GM12878 (cell line): ENCODE measurements around the gene VTN. TPM values are rescaled to one million over a fixed set of nuclear protein-coding genes. Genes with fewer than 3 reads are reported as not detected.

ENCODE experiments used
- ATAC-seq: fragments of 200-7000 bp; cut with Tn5 transposase; 3 replicates; pipeline ENCODE4 v1.9.1; 2020; ENCODE audit warnings: mild to moderate bottlenecking, moderate library complexity
- BruUV-seq: library from RNA; stranded (reverse); fragments of 400-500 nt; replicated peaks from 2 replicates; lab custom pipeline; 2021; lab: Mats Ljungman, UMichigan
- CTCF ChIA-PET: fragments of 300-600 bp; sonication (Branson Sonifier 250); formaldehyde crosslinking; extraction: SDS; loops from one replicate; lab custom pipeline; 2021; ENCODE audit warnings: inconsistent platforms; lab: Yijun Ruan, JAX
- POLR2A ChIA-PET: fragments of 350-600 bp; formaldehyde crosslinking; extraction: SDS; loops from one replicate; lab custom pipeline; 2021; ENCODE audit warnings: inconsistent platforms; lab: Charles Lee
- RAD21 ChIA-PET: fragments of 300-600 bp; sonication (Branson Sonifier 250); formaldehyde crosslinking; loops from one replicate; lab custom pipeline; 2023; ENCODE audit warnings: antibody characterized with exemption; ENCODE audit not compliant: unreplicated experiment; lab: Charles Lee
- SMC1A ChIA-PET: fragments of 300-600 bp; sonication (Branson Sonifier 250); formaldehyde crosslinking; loops from one replicate; lab custom pipeline; 2023; ENCODE audit not compliant: unreplicated experiment, uncharacterized antibody; lab: Charles Lee
- DNase-seq: peaks from one replicate; pipeline ENCODE4 v3.0.0-alpha.2; 2011; ENCODE audit warnings: low read depth, low spot score
- FAIRE-seq: peaks from 3 replicates; lab custom pipeline; 2011; peaks lifted over from hg19 to GRCh38; lab: Jason Lieb, UNC
- H2AFZ ChIP-seq: 2 replicates; pipeline ENCODE4 v1.6.0; 2011; ENCODE audit warnings: low read depth, low read length, control low read depth; ENCODE audit not compliant: control insufficient read depth
- H3K27ac ChIP-seq: 2 replicates; pipeline ENCODE4 v1.5.1; 2011; ENCODE audit warnings: control low read depth; ENCODE audit not compliant: control insufficient read depth, insufficient read depth
- H3K27me3 ChIP-seq, 2 experiments: replicated peaks in 1 of 2; 2 replicates each; pipeline versions ENCODE4 v1.6.0 to v1.6.1; 2011; ENCODE audit warnings: low read length in 1 of 2; ENCODE audit not compliant: control insufficient read depth in 2 of 2, insufficient read depth in 2 of 2
- H3K36me3 ChIP-seq, 2 experiments: 2 replicates each; pipeline ENCODE4 v1.5.1; 2011; ENCODE audit warnings: low read length in 1 of 2; ENCODE audit not compliant: control insufficient read depth in 2 of 2, insufficient read depth in 2 of 2
- H3K4me1 ChIP-seq: 2 replicates; pipeline ENCODE4 v1.6.1; 2011; ENCODE audit warnings: mild to moderate bottlenecking, low read length, moderate library complexity, mixed read lengths; ENCODE audit not compliant: control insufficient read depth, insufficient read depth
- H3K4me2 ChIP-seq: 2 replicates; pipeline ENCODE4 v1.6.0; 2011; ENCODE audit warnings: control low read depth; ENCODE audit not compliant: control insufficient read depth, insufficient read depth
- H3K4me3 ChIP-seq: fragments of 200-600 bp; sonication (generic); 2 replicates; pipeline ENCODE4 v1.5.1; 2016
- H3K79me2 ChIP-seq: 2 replicates; pipeline ENCODE4 v1.6.0; 2011; ENCODE audit warnings: low read length; ENCODE audit not compliant: control insufficient read depth, insufficient read depth
- H3K9ac ChIP-seq: 2 replicates; pipeline ENCODE4 v1.8.0; 2011; ENCODE audit warnings: low read length, control low read depth, mixed read lengths; ENCODE audit not compliant: control insufficient read depth, insufficient read depth
- H3K9me3 ChIP-seq: replicated peaks from 3 replicates; pipeline ENCODE4 v1.5.1; 2011; ENCODE audit warnings: mild to moderate bottlenecking, low read length; ENCODE audit not compliant: control insufficient read depth, insufficient read depth
- H4K20me1 ChIP-seq: 2 replicates; pipeline ENCODE4 v1.6.0; 2011; ENCODE audit not compliant: control insufficient read depth, insufficient read depth
- ATF7 ChIP-seq: fragments of 450-650 bp; IDR thresholded peaks from 2 replicates; pipeline ENCODE4 v1.6.1; 2016; ENCODE audit warnings: low read depth, mild to moderate bottlenecking
- BHLHE40 ChIP-seq, 2 experiments: fragments of 450-650 bp in 1 of 2; IDR thresholded peaks; 2 replicates each; pipeline ENCODE4 v1.6.1; 2011 to 2017; ENCODE audit warnings: low read depth in 2 of 2, borderline replicate concordance in 1 of 2, improper control_type of control experiment in 1 of 2, low read length in 1 of 2, mild to moderate bottlenecking in 1 of 2
- IKZF2 ChIP-seq, 2 experiments: fragments of 450-650 bp; IDR thresholded peaks; 2 replicates each; pipeline ENCODE4 v1.6.1; 2017; ENCODE audit warnings: mild to moderate bottlenecking in 2 of 2, moderate library complexity in 2 of 2
- MYB ChIP-seq: fragments of 150-350 bp; IDR thresholded peaks from 2 replicates; pipeline ENCODE4 v1.6.1; 2014; ENCODE audit warnings: mild to moderate bottlenecking, low read depth, low read length, borderline replicate concordance
- NBN ChIP-seq: fragments of 450-650 bp; IDR thresholded peaks from 2 replicates; pipeline ENCODE4 v1.6.1; 2016
- POLR2AphosphoS5 ChIP-seq: IDR thresholded peaks from 2 replicates; pipeline ENCODE4 v1.6.1; 2011; ENCODE audit warnings: mild to moderate bottlenecking, low read length, inconsistent platforms
- SP1 ChIP-seq: IDR thresholded peaks from one replicate; pipeline ENCODE4 v1.6.1; 2011; ENCODE audit warnings: low read depth, low read length
- SREBF1 ChIP-seq: IDR thresholded peaks from 2 replicates; pipeline ENCODE4 v1.6.1; 2012; ENCODE audit warnings: mild to moderate bottlenecking, low read length
- SREBF2 ChIP-seq: IDR thresholded peaks from 2 replicates; pipeline ENCODE4 v1.6.1; 2012; ENCODE audit warnings: mild to moderate bottlenecking, low read length
- TAF1 ChIP-seq: IDR thresholded peaks from 2 replicates; pipeline ENCODE4 v1.6.1; 2011; ENCODE audit warnings: mild to moderate bottlenecking, low read depth, low read length, borderline replicate concordance
- TCF12 ChIP-seq: IDR thresholded peaks from 2 replicates; pipeline ENCODE4 v1.6.1; 2011; ENCODE audit warnings: low read depth, mild to moderate bottlenecking, low read length
- WGBS: methylation state at CpG from one replicate; pipeline ENCODE4 v1.1.6; 2016; ENCODE audit warnings: low lambda C conversion rate; ENCODE audit not compliant: insufficient replicate concordance, insufficient coverage; ENCODE audit errors: missing lambda C conversion rate; 5-methylcytosine and 5-hydroxymethylcytosine counted together
- in situ Hi-C: fragments of 300-500 bp; cut with MboI; formaldehyde crosslinking; loops from 9 replicates; pipeline ENCODE4 v1.14.3; 2018; ENCODE audit warnings: mixed read lengths
- intact Hi-C: fragments of 100-400 bp; cut with micrococcal nuclease; formaldehyde crosslinking; loops from one replicate; pipeline ENCODE4 v1.14.2; 2022; ENCODE audit not compliant: unreplicated experiment
- polyA plus RNA-seq, 11 experiments: library from polyadenylated mRNA; depleted of rRNA in 4 of 11; unstranded in 6 of 11; stranded (reverse) in 5 of 11; fragments of >200 nt; fragmentation: Nextera tagmentation in 4 of 11; fragmentation: Illumina TruSeq in 1 of 11; extraction: Ambion mirVana in 4 of 11; extraction: Trizol in 1 of 11; gene quantifications; 1 replicate in 1 of 11; 2 replicates in 10 of 11; pipeline versions ENCODE4 v1.2.1 to v1.2.3, GENCODE V29; 2011 to 2016; ENCODE audit warnings: inconsistent platforms in 2 of 11, missing spikeins in 2 of 11, low read depth in 1 of 11
- total RNA-seq, 4 experiments: library from RNA; depleted of rRNA in 3 of 4; stranded (reverse); fragments of >200 nt in 3 of 4; fragmentation: Illumina TruSeq in 1 of 4; extraction: Trizol in 1 of 4; gene quantifications; 2 replicates each; pipeline versions ENCODE4 v1.2.1 to v1.2.3, GENCODE V29; 2013 to 2021
- TF ChIP-seq, protein P1 (sequence below): IDR thresholded peaks from 2 replicates; pipeline ENCODE4 v1.6.1; 2012; ENCODE audit warnings: mild to moderate bottlenecking, low read depth, low read length
- TF ChIP-seq, protein P2 (sequence below): fragments of 450-650 bp; IDR thresholded peaks from 2 replicates; pipeline ENCODE4 v1.6.1; 2017; ENCODE audit warnings: mild to moderate bottlenecking, moderate library complexity
- TF ChIP-seq, protein P3 (sequence below): fragments of 450-650 bp; IDR thresholded peaks from 2 replicates; pipeline ENCODE4 v1.6.1; 2016; ENCODE audit warnings: mild to moderate bottlenecking
- TF ChIP-seq, protein P4 (sequence below): fragments of 450-650 bp; IDR thresholded peaks from 2 replicates; pipeline ENCODE4 v1.6.1; 2017; ENCODE audit warnings: low read depth, mild to moderate bottlenecking, moderate library complexity

Gene VTN
- total and polyA plus RNA-seq, 10 of the 15 experiments (the other 5 are each of a cell fraction or from before 2014, with no cell fraction given) = 0.04 to 1.3 (median 0.13) TPM; not detected in 5

DNA sequence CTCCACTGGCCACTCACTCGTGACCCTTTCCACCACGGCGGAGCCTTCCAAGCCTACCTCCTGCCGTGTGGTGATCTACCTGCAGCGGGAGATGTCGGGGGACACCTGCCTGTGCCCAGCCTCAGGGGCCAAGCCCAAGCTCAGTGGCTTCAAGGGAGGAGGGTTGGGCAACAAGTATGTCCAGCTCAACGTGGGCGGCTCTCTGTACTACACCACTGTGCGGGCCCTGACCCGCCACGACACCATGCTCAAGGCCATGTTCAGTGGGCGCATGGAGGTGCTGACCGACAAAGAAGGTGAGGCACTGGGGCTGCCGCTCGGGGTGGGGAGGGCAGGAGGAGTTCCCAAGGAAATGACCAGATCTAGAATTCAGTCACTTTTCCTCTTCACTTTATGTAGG, 30.7 kb downstream of the VTN start:
- ChIA-PET SMC1A (no interaction called here), CTCF (interaction anchor here (2.3 kb wide), 1 partner anchor 77 kb away, joined by 8 read pairs; no protein-coding TSS in a partner anchor), POLR2A (interaction anchor here (0.6 kb wide), 1 partner anchor 558 kb away, joined by 3 read pairs; no protein-coding TSS in a partner anchor), RAD21 (no interaction called here)
- Histone ChIP-seq H3K4me3 (no peak overlapping the region), H3K79me2 (peaks cover 17% of the 10 kb centered on the region), H3K36me3 (peaks cover 6 to 15% of the 10 kb centered on the region in 2 experiments; a peak in 3 of 4 replicates), H3K4me1 (peaks cover 3% of the 10 kb centered on the region), H4K20me1 (no peaks in the 10 kb centered on the region), H3K27ac (no peak overlapping the region), H3K9me3 (no peaks in the 10 kb centered on the region), H3K4me2 (no peak overlapping the region), H3K9ac (no peak overlapping the region), H2AFZ (no peak overlapping the region), H3K27me3 (no peaks in the 10 kb centered on the region)
- no peak for FAIRE-seq
- intact Hi-C loops (no loop called here), in situ Hi-C loops (loop anchor here (10.0 kb wide), 1 partner anchor 615 kb away; the partner anchor contains the start of gene PHF12)
- no peak for DNase-seq
- BruUV-seq = no TSS peak
- ATAC-seq = no peak
- WGBS = 79% methylated on average over 14 of the region's 15 CpGs
- TF ChIP-seq SREBF2 (no peak), ATF7 (no peak), BHLHE40 (IDR thresholded peaks at IDR 0.05; ENCODE audit: borderline replicate concordance in 1 of 2, low read depth in 2 of 2, low read length in 1 of 2) (no peak), NBN (no peak), POLR2AphosphoS5 (no peak), SP1 (no peak), SREBF1 (no peak), MYB (no peak), TAF1 (no peak), IKZF2 (IDR thresholded peaks at IDR 0.05) (no peak), TCF12 (no peak)
- TF ChIP-seq, protein P1, sequence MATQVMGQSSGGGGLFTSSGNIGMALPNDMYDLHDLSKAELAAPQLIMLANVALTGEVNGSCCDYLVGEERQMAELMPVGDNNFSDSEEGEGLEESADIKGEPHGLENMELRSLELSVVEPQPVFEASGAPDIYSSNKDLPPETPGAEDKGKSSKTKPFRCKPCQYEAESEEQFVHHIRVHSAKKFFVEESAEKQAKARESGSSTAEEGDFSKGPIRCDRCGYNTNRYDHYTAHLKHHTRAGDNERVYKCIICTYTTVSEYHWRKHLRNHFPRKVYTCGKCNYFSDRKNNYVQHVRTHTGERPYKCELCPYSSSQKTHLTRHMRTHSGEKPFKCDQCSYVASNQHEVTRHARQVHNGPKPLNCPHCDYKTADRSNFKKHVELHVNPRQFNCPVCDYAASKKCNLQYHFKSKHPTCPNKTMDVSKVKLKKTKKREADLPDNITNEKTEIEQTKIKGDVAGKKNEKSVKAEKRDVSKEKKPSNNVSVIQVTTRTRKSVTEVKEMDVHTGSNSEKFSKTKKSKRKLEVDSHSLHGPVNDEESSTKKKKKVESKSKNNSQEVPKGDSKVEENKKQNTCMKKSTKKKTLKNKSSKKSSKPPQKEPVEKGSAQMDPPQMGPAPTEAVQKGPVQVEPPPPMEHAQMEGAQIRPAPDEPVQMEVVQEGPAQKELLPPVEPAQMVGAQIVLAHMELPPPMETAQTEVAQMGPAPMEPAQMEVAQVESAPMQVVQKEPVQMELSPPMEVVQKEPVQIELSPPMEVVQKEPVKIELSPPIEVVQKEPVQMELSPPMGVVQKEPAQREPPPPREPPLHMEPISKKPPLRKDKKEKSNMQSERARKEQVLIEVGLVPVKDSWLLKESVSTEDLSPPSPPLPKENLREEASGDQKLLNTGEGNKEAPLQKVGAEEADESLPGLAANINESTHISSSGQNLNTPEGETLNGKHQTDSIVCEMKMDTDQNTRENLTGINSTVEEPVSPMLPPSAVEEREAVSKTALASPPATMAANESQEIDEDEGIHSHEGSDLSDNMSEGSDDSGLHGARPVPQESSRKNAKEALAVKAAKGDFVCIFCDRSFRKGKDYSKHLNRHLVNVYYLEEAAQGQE = no peak
- TF ChIP-seq, protein P2, sequence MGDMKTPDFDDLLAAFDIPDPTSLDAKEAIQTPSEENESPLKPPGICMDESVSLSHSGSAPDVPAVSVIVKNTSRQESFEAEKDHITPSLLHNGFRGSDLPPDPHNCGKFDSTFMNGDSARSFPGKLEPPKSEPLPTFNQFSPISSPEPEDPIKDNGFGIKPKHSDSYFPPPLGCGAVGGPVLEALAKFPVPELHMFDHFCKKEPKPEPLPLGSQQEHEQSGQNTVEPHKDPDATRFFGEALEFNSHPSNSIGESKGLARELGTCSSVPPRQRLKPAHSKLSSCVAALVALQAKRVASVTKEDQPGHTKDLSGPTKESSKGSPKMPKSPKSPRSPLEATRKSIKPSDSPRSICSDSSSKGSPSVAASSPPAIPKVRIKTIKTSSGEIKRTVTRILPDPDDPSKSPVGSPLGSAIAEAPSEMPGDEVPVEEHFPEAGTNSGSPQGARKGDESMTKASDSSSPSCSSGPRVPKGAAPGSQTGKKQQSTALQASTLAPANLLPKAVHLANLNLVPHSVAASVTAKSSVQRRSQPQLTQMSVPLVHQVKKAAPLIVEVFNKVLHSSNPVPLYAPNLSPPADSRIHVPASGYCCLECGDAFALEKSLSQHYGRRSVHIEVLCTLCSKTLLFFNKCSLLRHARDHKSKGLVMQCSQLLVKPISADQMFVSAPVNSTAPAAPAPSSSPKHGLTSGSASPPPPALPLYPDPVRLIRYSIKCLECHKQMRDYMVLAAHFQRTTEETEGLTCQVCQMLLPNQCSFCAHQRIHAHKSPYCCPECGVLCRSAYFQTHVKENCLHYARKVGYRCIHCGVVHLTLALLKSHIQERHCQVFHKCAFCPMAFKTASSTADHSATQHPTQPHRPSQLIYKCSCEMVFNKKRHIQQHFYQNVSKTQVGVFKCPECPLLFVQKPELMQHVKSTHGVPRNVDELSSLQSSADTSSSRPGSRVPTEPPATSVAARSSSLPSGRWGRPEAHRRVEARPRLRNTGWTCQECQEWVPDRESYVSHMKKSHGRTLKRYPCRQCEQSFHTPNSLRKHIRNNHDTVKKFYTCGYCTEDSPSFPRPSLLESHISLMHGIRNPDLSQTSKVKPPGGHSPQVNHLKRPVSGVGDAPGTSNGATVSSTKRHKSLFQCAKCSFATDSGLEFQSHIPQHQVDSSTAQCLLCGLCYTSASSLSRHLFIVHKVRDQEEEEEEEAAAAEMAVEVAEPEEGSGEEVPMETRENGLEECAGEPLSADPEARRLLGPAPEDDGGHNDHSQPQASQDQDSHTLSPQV = no peak
- TF ChIP-seq, protein P3, sequence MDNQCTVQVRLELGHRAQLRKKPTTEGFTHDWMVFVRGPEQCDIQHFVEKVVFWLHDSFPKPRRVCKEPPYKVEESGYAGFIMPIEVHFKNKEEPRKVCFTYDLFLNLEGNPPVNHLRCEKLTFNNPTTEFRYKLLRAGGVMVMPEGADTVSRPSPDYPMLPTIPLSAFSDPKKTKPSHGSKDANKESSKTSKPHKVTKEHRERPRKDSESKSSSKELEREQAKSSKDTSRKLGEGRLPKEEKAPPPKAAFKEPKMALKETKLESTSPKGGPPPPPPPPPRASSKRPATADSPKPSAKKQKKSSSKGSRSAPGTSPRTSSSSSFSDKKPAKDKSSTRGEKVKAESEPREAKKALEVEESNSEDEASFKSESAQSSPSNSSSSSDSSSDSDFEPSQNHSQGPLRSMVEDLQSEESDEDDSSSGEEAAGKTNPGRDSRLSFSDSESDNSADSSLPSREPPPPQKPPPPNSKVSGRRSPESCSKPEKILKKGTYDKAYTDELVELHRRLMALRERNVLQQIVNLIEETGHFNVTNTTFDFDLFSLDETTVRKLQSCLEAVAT = no peak
- TF ChIP-seq, protein P4, sequence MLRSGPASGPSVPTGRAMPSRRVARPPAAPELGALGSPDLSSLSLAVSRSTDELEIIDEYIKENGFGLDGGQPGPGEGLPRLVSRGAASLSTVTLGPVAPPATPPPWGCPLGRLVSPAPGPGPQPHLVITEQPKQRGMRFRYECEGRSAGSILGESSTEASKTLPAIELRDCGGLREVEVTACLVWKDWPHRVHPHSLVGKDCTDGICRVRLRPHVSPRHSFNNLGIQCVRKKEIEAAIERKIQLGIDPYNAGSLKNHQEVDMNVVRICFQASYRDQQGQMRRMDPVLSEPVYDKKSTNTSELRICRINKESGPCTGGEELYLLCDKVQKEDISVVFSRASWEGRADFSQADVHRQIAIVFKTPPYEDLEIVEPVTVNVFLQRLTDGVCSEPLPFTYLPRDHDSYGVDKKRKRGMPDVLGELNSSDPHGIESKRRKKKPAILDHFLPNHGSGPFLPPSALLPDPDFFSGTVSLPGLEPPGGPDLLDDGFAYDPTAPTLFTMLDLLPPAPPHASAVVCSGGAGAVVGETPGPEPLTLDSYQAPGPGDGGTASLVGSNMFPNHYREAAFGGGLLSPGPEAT = no peak
